ENCODE results near the gene CCL13.

Gene CCL13

GRCh38 chr17:34386697-34387550 lies 30.6 kb downstream of the CCL13 start:
- no peak for DNase-seq

DNA sequence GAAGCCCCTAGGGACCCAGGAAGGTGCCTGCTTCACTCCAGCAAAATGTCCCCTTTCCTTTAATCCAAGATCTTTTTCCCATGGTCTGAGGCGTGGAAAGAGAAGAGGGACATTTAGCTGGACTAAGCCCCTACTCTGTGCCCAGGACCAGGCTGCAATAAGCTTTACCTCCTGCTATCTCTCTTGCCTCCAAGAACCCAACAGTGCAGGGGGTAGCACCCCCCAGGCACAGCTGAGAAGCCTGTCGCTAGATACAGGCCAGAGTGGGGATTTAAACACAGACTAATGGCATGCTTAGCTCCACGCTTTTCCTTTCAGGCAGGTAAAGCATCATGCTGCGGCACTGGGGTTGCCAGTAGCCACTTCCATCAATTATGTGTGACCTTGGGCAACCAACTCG lies 31.3 kb downstream of the CCL13 start:
- no peak for DNase-seq

DNA sequence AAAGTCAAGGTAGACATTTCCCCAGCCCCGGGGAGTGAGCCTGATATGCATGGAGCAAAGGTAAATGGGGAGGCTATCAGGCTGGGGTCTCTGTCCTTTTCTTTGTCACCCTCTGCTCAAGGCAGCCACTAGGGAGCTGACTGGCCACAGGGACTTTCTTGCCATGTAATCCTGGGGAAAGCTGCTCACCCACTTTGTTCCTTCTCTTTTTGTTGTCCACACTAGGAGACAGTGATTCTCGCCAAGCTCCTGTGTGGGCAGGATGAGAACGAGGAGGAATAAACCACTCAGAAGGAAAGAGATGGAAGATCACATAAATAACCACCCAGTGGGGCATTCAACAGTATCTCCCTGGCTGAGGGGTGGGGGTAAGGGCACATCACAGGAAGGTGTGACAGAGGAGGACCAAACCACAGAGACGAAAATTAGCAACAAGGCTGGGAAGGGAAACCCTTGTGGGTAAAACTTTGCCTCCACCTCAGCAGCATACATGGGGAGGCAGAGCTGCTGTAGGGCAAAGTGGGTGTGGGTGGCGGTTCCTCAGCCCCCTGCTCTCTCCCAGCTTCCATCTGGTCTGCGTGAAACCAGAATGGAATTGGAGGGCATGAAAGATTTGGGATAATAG lies 33.0 kb downstream of the CCL13 start:
- DNase-seq, result no peak

DNA sequence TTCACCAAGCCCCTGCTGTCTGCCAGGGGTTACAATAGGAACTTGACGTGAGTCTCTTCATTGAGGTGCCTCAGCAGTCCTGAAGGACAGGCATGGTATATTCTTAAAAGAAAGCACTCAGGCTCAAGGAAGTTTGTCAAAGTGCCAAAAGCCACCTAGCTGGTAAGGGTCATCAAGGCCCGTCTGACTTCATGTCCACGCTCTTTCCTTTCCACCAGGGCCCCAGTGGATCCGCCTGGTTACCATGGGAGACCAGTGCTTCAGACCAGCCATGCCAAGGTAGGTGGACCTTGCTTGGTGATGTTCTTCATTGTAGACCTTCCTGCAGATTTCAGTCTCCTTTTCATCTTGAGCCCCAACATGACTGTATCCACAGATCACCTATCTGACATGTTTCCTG lies 34.4 kb downstream of the CCL13 start:
- DNase-seq, result no peak

GRCh38 chr17:34391241-34391640 lies 35.0 kb downstream of the CCL13 start:
- DNase-seq, result no peak

- no peak for DNase-seq
Measured at GRCh38 chr17:34393401-34393800, 37.1 kb downstream of the CCL13 start.

GRCh38 chr17:34397265-34397664 lies 41.0 kb downstream of the CCL13 start:
- DNase-seq, result no peak

DNA sequence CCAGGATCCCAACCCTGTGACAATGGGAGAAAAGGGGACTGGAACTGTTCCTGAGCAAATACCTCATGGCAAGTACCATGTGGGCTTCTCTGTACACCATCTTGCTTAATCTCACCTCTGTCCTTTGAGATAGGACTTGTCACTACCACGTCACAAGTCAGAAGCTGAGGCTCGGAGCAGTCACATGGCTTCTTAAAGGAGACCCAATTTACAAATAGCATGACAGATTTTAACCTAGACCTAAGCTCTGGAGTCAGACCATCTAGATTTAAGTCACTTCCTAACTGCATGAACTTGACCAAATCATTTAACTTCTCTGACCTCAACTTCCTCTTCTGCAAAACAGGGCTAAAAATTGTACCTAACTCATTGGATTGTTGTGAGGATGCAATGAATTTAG lies 42.7 kb downstream of the CCL13 start:
- no peak for DNase-seq

- no peak for DNase-seq
Measured at GRCh38 chr17:34399725-34400124, 43.4 kb downstream of the CCL13 start.

DNA sequence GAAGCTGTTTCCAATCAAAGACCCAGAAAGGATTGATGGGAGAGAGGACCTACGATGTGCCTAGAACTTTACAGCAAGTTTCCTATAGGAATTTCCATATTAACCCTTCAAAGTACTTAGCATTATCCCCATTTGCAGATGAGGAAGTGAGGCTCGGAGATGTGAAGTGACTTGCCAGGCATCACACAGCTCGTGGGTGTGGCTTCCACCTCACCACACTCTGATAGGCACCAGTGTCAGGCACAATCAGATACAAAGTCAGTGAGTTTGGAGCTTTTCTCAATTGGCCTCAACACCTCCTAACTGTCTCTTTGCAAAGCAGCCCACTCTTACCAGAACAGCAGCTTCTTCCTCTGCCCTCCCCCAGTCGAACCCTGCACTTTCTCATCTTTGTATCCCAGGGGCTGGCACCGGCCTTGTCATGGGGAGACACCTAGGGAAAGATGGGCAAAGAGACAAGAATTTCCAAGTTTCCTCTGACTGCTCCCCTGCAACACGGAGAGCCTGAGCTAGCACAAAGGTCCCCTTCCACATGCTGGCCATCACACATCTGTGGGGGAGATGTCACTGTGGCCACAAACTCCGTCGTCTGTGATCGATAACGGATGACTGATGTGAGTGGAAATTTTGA lies 44.1 kb downstream of the CCL13 start:
- DNase-seq, result no peak

DNA sequence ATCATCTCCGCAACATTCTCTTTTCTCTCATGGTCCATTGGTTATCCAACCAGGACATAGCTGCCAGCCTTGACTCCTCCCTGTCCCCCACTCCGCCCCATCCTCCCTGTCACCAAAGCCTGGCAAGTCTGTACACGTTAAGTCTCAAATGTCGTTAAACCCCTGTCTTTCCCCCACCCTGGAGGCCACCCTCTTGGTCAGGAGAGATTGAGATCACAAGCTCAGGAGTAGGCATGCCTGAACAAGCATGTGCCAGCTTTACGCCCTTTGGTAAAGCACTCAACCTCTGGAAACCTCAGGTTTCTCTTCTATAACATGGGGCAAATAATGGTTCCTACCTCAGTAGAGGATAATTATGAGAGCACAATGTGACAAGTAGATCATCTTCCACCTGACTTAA lies 44.9 kb downstream of the CCL13 start:
- DNase-seq, result no peak

GRCh38 chr17:34403006-34403405 lies 46.7 kb downstream of the CCL13 start:
- DNase-seq, result no peak

GRCh38 chr17:34406226-34406625 lies 49.9 kb downstream of the CCL13 start:
- no peak for DNase-seq

All from NCI-H1930 (cell line).